K562 (cell line): ENCODE data around the gene PUS7. TPM values are rescaled to one million over a fixed set of nuclear protein-coding genes. Genes with fewer than 3 reads are reported as not detected.

ENCODE experiments used
- ATAC-seq: fragments of 200-7000 bp; cut with Tn5 transposase; 3 replicates; pipeline ENCODE4 v1.9.1; 2020; ENCODE audit warnings: moderate library complexity
- BruUV-seq: library from RNA; stranded (reverse); fragments of 400-500 nt; replicated peaks from 2 replicates; lab custom pipeline; 2021; lab: Mats Ljungman, UMichigan
- CTCF ChIA-PET: fragments of 300-600 bp; formaldehyde crosslinking; extraction: SDS; loops from one replicate; lab custom pipeline; 2021; ENCODE audit warnings: low intra/inter-chr PET ratio; lab: Yijun Ruan, JAX
- POLR2A ChIA-PET: fragments of 300-600, 350-650 bp; sonication (Branson Sonifier 250); formaldehyde crosslinking; extraction: SDS; loops from one replicate; lab custom pipeline; 2021; ENCODE audit warnings: antibody characterized with exemption, inconsistent platforms; lab: Yijun Ruan, JAX
- DNase-seq, 4 experiments: peaks; one replicate each; pipeline versions ENCODE4 v3.0.0 to v3.0.0-alpha.2; 2011 to 2018; ENCODE audit warnings: low spot score in 3 of 4, mixed read lengths in 3 of 4; ENCODE audit errors: extremely low read depth in 1 of 4
- FAIRE-seq: peaks from 2 replicates; lab custom pipeline; 2011; peaks lifted over from hg19 to GRCh38; lab: Jason Lieb, UNC
- H2AFZ ChIP-seq: 2 replicates; pipeline ENCODE4 v1.6.0; 2011; ENCODE audit warnings: low read depth, low read length, control low read depth, inconsistent platforms
- H3K27ac ChIP-seq: fragments of 200-600 bp; 3 replicates; pipeline ENCODE4 v1.8.0; 2011; ENCODE audit warnings: low read depth, mild to moderate bottlenecking, control low read depth, inconsistent platforms, low read length, moderate library complexity, mixed read lengths; ENCODE audit errors: extremely low read depth
- H3K27me3 ChIP-seq, 2 experiments: fragments of 300-600 bp in 1 of 2; 2 replicates in 1 of 2; 3 replicates in 1 of 2; pipeline versions ENCODE4 v1.6.0 to v1.8.0; 2011; ENCODE audit warnings: inconsistent platforms in 2 of 2, low read length in 2 of 2, mild to moderate bottlenecking in 1 of 2, mixed read lengths in 1 of 2, moderate library complexity in 1 of 2; ENCODE audit not compliant: control insufficient read depth in 2 of 2, insufficient read depth in 2 of 2
- H3K36me3 ChIP-seq: fragments of 300-600 bp; 3 replicates; pipeline ENCODE4 v1.8.0; 2011; ENCODE audit warnings: mild to moderate bottlenecking, low read length, inconsistent platforms; ENCODE audit not compliant: control insufficient read depth, insufficient read depth
- H3K4me1 ChIP-seq, 2 experiments: fragments of 200-600 bp in 1 of 2; replicated peaks in 1 of 2; 2 replicates in 1 of 2; 3 replicates in 1 of 2; pipeline versions ENCODE4 v1.5.1 to v1.8.0; 2011; ENCODE audit warnings: inconsistent platforms in 2 of 2, low read length in 2 of 2, mild to moderate bottlenecking in 1 of 2, mixed read lengths in 1 of 2, moderate library complexity in 1 of 2; ENCODE audit not compliant: control insufficient read depth in 2 of 2, insufficient read depth in 2 of 2
- H3K4me2 ChIP-seq: 2 replicates; pipeline ENCODE4 v1.6.1; 2011; ENCODE audit warnings: low read length, control low read depth, inconsistent platforms, mixed read lengths; ENCODE audit not compliant: insufficient read depth
- H3K4me3 ChIP-seq: fragments of 200-600 bp; sonication (generic), shearing (Covaris generic); 2 replicates; pipeline ENCODE4 v1.5.1; 2016; ENCODE audit warnings: control low read depth, inconsistent platforms
- H3K79me2 ChIP-seq: fragments of 200-600 bp; 3 replicates; pipeline ENCODE4 v1.8.0; 2011; ENCODE audit warnings: low read length, inconsistent platforms; ENCODE audit not compliant: control insufficient read depth, insufficient read depth
- H3K9ac ChIP-seq, 2 experiments: 2 replicates each; pipeline versions ENCODE4 v1.6.0 to v1.6.1; 2011; ENCODE audit warnings: low read depth in 2 of 2, low read length in 2 of 2, control low read depth in 1 of 2, inconsistent platforms in 1 of 2, mild to moderate bottlenecking in 1 of 2, mixed read lengths in 1 of 2; ENCODE audit not compliant: insufficient read depth in 1 of 2
- H3K9me1 ChIP-seq: one replicate; pipeline ENCODE4 v1.6.0; 2011; ENCODE audit warnings: inconsistent platforms, mild to moderate bottlenecking, low read length, moderate library complexity; ENCODE audit not compliant: control insufficient read depth, insufficient read depth
- H3K9me3 ChIP-seq: replicated peaks from 2 replicates; pipeline ENCODE4 v1.5.1; 2011; ENCODE audit warnings: low read depth, low read length, inconsistent platforms; ENCODE audit not compliant: control insufficient read depth, insufficient read depth
- H4K20me1 ChIP-seq: replicated peaks from 2 replicates; pipeline ENCODE4 v1.6.1; 2011; ENCODE audit warnings: low read length, inconsistent platforms, mixed read lengths; ENCODE audit not compliant: control insufficient read depth, insufficient read depth
- CBX2 ChIP-seq: fragments of 200-600 bp; sonication (generic); IDR thresholded peaks from one replicate; pipeline ENCODE4 v1.6.1; 2012; ENCODE audit warnings: mild to moderate bottlenecking, low read length, inconsistent platforms; ENCODE audit not compliant: insufficient read depth, poor library complexity, severe bottlenecking
- ELF1 ChIP-seq: fragments of 200-800 bp; sonication (Bioruptor generic); IDR thresholded peaks from 2 replicates; pipeline ENCODE4 v1.6.1; 2016; ENCODE audit warnings: missing genetic modification characterization, missing compliant biosample characterization
- GTF2E2 ChIP-seq: fragments of 200-800 bp; sonication (Bioruptor generic); IDR thresholded peaks from 2 replicates; pipeline ENCODE4 v1.6.1; 2016; ENCODE audit warnings: missing genetic modification characterization, missing compliant biosample characterization
- MXI1 ChIP-seq: IDR thresholded peaks from 2 replicates; pipeline ENCODE4 v1.6.1; 2011; ENCODE audit warnings: low read depth, mild to moderate bottlenecking, improper control_type of control experiment, low read length
- NCOA1 ChIP-seq: fragments of 450-650 bp; IDR thresholded peaks from 2 replicates; pipeline ENCODE4 v1.6.1; 2016; ENCODE audit warnings: low read depth
- RNF2 ChIP-seq: sonication (generic); IDR thresholded peaks from 2 replicates; pipeline ENCODE4 v1.6.1; 2016
- SRF ChIP-seq, 2 experiments: fragments of 250-450, 450-650 bp in 1 of 2; sonication (Bioruptor Pico) in 1 of 2; sonication (generic) in 1 of 2; formaldehyde crosslinking; IDR thresholded peaks; 2 replicates each; pipeline versions ENCODE4 v1.5.0 to v1.5.1; 2020 to 2022; ENCODE audit warnings: mild to moderate bottlenecking in 1 of 2, missing genetic modification reagents in 1 of 2
- TSC22D4 ChIP-seq: fragments of 450-650 bp; IDR thresholded peaks from 2 replicates; pipeline ENCODE4 v1.6.1; 2016; ENCODE audit warnings: missing genetic modification characterization, missing biosample characterization, control low read depth
- ZNF830 ChIP-seq: fragments of 250-450 bp; sonication (Bioruptor Pico); IDR thresholded peaks from 2 replicates; pipeline ENCODE4 v1.5.0; 2021; ENCODE audit warnings: mild to moderate bottlenecking
- WGBS: fragments of 100-300 bp; shearing (Covaris generic); methylation state at CpG from one replicate; pipeline ENCODE4 v1.1.6; 2016; ENCODE audit warnings: low coverage, mixed read lengths; ENCODE audit not compliant: insufficient coverage; ENCODE audit errors: missing lambda C conversion rate; 5-methylcytosine and 5-hydroxymethylcytosine counted together
- in situ Hi-C: fragments of 300-500 bp; cut with MboI; formaldehyde crosslinking; loops from 4 replicates; pipeline ENCODE4 v1.15.0; 2018; ENCODE audit warnings: inconsistent platforms, mixed read lengths
- intact Hi-C: fragments of 100-400 bp; cut with micrococcal nuclease; formaldehyde crosslinking; loops from 2 replicates; pipeline ENCODE4 v1.14.2; 2022
- polyA plus RNA-seq, 8 experiments: library from polyadenylated mRNA; depleted of rRNA in 4 of 8; stranded (reverse) in 5 of 8; unstranded in 3 of 8; fragments of >200 nt; fragmentation: Nextera tagmentation in 2 of 8; fragmentation: Illumina TruSeq in 1 of 8; extraction: Ambion mirVana in 2 of 8; extraction: Trizol in 1 of 8; gene quantifications; 2 replicates each; pipeline versions ENCODE4 v1.2.1 to v1.2.3, GENCODE V29; 2011 to 2014; ENCODE audit warnings: inconsistent platforms in 1 of 8, missing spikeins in 1 of 8
- total RNA-seq, 7 experiments: library from RNA; depleted of rRNA in 6 of 7; stranded (reverse); fragments of >200 nt in 6 of 7; fragmentation: Illumina TruSeq in 2 of 7; extraction: Trizol in 2 of 7; gene quantifications; 2 replicates each; pipeline versions ENCODE4 v1.2.1 to v1.2.3, GENCODE V29; 2011 to 2021; ENCODE audit warnings: low replicate concordance in 1 of 7
- TF ChIP-seq, protein P1 (sequence below): IDR thresholded peaks from 2 replicates; pipeline ENCODE4 v1.6.1; 2011; ENCODE audit not compliant: insufficient read length; ENCODE audit errors: extremely low read depth
- TF ChIP-seq, protein P2 (sequence below): sonication (generic); IDR thresholded peaks from 2 replicates; pipeline ENCODE4 v1.6.1; 2016

The PUS7 gene
- total and polyA plus RNA-seq, 9 of the 15 experiments (the other 6 are each of a cell fraction or from before 2014, with no cell fraction given) = 15.1 to 95.6 (median 63.2) TPM

DNA sequence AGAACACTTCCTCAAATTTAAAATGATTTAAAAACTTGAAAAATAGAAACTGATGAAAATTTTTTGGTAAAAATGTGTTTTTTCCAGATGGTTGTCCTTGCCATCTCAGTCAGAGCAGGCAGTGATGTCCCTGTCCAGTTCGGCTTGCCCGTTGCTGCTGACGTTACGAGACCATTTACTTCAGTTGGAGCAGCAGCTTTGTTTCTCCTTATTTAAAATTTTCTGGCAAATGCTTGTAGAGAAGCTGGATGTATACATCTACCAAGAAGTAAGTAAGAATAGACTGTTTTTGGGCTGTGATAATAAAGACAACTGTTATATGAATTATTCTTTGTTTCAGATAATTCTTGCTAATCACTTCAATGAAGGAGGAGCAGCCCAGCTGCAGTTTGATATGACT is 43.1 kb upstream of the PUS7 start:
- H3K27me3 ChIP-seq = no peaks in the 10 kb centered on the region
- no peak for FAIRE-seq
- 100% methylated on average over 4 of the region's 4 CpGs for WGBS

DNA sequence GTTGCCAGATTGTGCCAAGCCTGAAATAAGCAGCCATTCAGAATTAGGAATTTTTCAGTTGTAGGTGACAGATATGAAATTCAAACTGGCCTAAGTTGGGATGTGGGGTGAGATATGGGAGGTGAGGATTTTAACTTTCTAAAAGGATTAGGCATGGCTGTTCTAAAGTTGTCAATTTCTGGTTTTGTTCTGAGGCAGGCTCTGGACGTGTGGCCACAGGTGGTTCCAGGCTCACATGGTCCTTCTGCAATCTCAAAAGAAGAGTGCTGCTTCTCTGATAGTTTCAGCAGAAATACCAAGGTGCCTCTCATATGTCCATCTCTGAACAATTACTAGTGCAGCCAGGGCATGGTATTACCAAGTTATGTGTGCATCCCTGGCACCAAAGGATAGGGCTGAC is 37.9 kb upstream of the PUS7 start:
- H3K4me2 ChIP-seq = no peak overlapping the region
- H3K9ac ChIP-seq = no peak overlapping the region
- no peaks in the 10 kb centered on the region for H3K9me1 ChIP-seq
- H3K36me3 ChIP-seq = peaks cover 89% of the 10 kb centered on the region
- FAIRE-seq = no peak
- WGBS = 70% methylated on average over 1 of the region's 1 CpG
- ATAC-seq = no peak
- CTCF ChIA-PET = no interaction called here
- no peaks in the 10 kb centered on the region for H3K27me3 ChIP-seq
- no peaks in the 10 kb centered on the region for H3K79me2 ChIP-seq
- H3K4me1 ChIP-seq = no peaks in the 10 kb centered on the region
- no peak overlapping the region for H3K4me3 ChIP-seq
- no peak overlapping the region for H2AFZ ChIP-seq
- intact Hi-C loops (no loop called here), in situ Hi-C loops (no loop called here)
- DNase-seq = no peak
- no TSS peak for BruUV-seq
- no peak for TF ChIP-seq ELF1
- no peak for TF ChIP-seq ZNF830 (CRISPR knock-in tag)
- TF ChIP-seq, protein P1, sequence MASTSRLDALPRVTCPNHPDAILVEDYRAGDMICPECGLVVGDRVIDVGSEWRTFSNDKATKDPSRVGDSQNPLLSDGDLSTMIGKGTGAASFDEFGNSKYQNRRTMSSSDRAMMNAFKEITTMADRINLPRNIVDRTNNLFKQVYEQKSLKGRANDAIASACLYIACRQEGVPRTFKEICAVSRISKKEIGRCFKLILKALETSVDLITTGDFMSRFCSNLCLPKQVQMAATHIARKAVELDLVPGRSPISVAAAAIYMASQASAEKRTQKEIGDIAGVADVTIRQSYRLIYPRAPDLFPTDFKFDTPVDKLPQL = no peak
- TF ChIP-seq, protein P2, sequence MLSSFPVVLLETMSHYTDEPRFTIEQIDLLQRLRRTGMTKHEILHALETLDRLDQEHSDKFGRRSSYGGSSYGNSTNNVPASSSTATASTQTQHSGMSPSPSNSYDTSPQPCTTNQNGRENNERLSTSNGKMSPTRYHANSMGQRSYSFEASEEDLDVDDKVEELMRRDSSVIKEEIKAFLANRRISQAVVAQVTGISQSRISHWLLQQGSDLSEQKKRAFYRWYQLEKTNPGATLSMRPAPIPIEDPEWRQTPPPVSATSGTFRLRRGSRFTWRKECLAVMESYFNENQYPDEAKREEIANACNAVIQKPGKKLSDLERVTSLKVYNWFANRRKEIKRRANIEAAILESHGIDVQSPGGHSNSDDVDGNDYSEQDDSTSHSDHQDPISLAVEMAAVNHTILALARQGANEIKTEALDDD = no peak
- no peak for TF ChIP-seq NCOA1
- no peak for TF ChIP-seq RNF2
- H3K27ac ChIP-seq = no peak overlapping the region
- POLR2A ChIA-PET = no interaction called here
- H3K9me3 ChIP-seq = no peaks in the 10 kb centered on the region
- H4K20me1 ChIP-seq = no peaks in the 10 kb centered on the region

More for the DNA sequence above, 43.1 kb upstream of the PUS7 start:
- DNase-seq (no peak), ATAC-seq (no peak)
- no peak overlapping the region for H2AFZ ChIP-seq
- ChIA-PET POLR2A (interaction anchor here (0.6 to 1.5 kb wide), 4 partner anchors 10 to 177 kb away, joined by 3 to 7 read pairs (median 3); no protein-coding TSS in a partner anchor), CTCF (no interaction called here)
- no peak for TF ChIP-seq MXI1
- TF ChIP-seq GTF2E2 = no peak
- TF ChIP-seq TSC22D4 = no peak
- TF ChIP-seq CBX2 = no peak
- TF ChIP-seq SRF (CRISPR knock-in tag; IDR thresholded peaks at IDR 0.05) = no peak
- in situ Hi-C loops (no loop called here), intact Hi-C loops (no loop called here)
- H4K20me1 ChIP-seq = no peaks in the 10 kb centered on the region
- no peaks in the 10 kb centered on the region for H3K4me1 ChIP-seq
- H3K9me3 ChIP-seq = no peaks in the 10 kb centered on the region
- H3K9me1 ChIP-seq = no peaks in the 10 kb centered on the region
- no peak overlapping the region for H3K27ac ChIP-seq
- no peak overlapping the region for H3K9ac ChIP-seq
- peaks cover 92% of the 10 kb centered on the region for H3K36me3 ChIP-seq
- H3K4me2 ChIP-seq = no peak overlapping the region
- H3K79me2 ChIP-seq = no peaks in the 10 kb centered on the region
- BruUV-seq = no TSS peak
- H3K4me3 ChIP-seq = no peak overlapping the region
